Endothelial cell of umbilical vein (primary cell): ENCODE results near the gene PLEKHH3. TPM values are rescaled to one million over a fixed set of nuclear protein-coding genes. Genes with fewer than 3 reads are reported as not detected.

Experiments used
- BruUV-seq: library from RNA; stranded (reverse); fragments of 400-500 nt; replicated peaks from 2 replicates; lab custom pipeline; 2021; lab: Mats Ljungman, UMichigan
- CTCF ChIA-PET: fragments of 300-600, 350-600 bp; sonication (Branson Sonifier 250); formaldehyde crosslinking; loops from one replicate; lab custom pipeline; 2021; ENCODE audit warnings: antibody characterized with exemption, inconsistent platforms; lab: Charles Lee
- POLR2A ChIA-PET: fragments of 300-600, 350-600 bp; sonication (Branson Sonifier 250); formaldehyde crosslinking; loops from one replicate; lab custom pipeline; 2021; ENCODE audit warnings: antibody characterized with exemption, inconsistent platforms; lab: Charles Lee
- DNase-seq: peaks from one replicate; pipeline ENCODE4 v3.0.0-alpha.2; 2011; ENCODE audit warnings: low read depth, low spot score
- FAIRE-seq: peaks from 2 replicates; lab custom pipeline; 2011; peaks lifted over from hg19 to GRCh38; lab: Jason Lieb, UNC
- H2AFZ ChIP-seq: 2 replicates; pipeline ENCODE4 v1.6.0; 2012; ENCODE audit warnings: low read depth, low read length, control low read depth, inconsistent platforms
- H3K27ac ChIP-seq: 2 replicates; pipeline ENCODE4 v1.5.1; 2011; ENCODE audit warnings: low read depth, mild to moderate bottlenecking, control low read depth, low read length, moderate library complexity; ENCODE audit not compliant: insufficient read depth
- H3K27me3 ChIP-seq, 2 experiments: 2 replicates each; pipeline versions ENCODE4 v1.6.0 to v1.6.1; 2011; ENCODE audit warnings: low read length in 2 of 2, mixed read lengths in 1 of 2; ENCODE audit not compliant: control insufficient read depth in 2 of 2, insufficient read depth in 2 of 2
- H3K36me3 ChIP-seq, 2 experiments: 2 replicates in 1 of 2; 3 replicates in 1 of 2; pipeline ENCODE4 v1.5.1; 2011; ENCODE audit warnings: low read length in 2 of 2, mild to moderate bottlenecking in 1 of 2, moderate library complexity in 1 of 2; ENCODE audit not compliant: control insufficient read depth in 2 of 2, insufficient read depth in 2 of 2; ENCODE audit errors: extremely low read depth in 1 of 2
- H3K4me1 ChIP-seq: 3 replicates; pipeline ENCODE4 v1.5.1; 2011; ENCODE audit warnings: mild to moderate bottlenecking, low read length; ENCODE audit not compliant: control insufficient read depth, insufficient read depth; ENCODE audit errors: extremely low read depth
- H3K4me2 ChIP-seq: 2 replicates; pipeline ENCODE4 v1.6.1; 2011; ENCODE audit warnings: low read length, control low read depth, mixed read lengths; ENCODE audit not compliant: insufficient read depth
- H3K4me3 ChIP-seq, 3 experiments: fragments of 200-600 bp in 1 of 3; sonication (generic), shearing (Covaris generic) in 1 of 3; replicated peaks in 1 of 3; 2 replicates each; pipeline ENCODE4 v1.5.1; 2011 to 2016; ENCODE audit warnings: control low read depth in 3 of 3, low read length in 3 of 3, mild to moderate bottlenecking in 2 of 3, inconsistent platforms in 1 of 3, low read depth in 1 of 3, moderate library complexity in 1 of 3; ENCODE audit not compliant: insufficient read depth in 1 of 3
- H3K79me2 ChIP-seq: 2 replicates; pipeline ENCODE4 v1.6.0; 2012; ENCODE audit warnings: low read length, inconsistent platforms; ENCODE audit not compliant: control insufficient read depth, insufficient read depth
- H3K9ac ChIP-seq: replicated peaks from 2 replicates; pipeline ENCODE3; 2011; ENCODE audit warnings: low read length, control low read depth; ENCODE audit not compliant: insufficient read depth; ENCODE audit errors: extremely low read depth
- H3K9me1 ChIP-seq: replicated peaks from 3 replicates; pipeline ENCODE4 v1.6.0; 2011; ENCODE audit warnings: mild to moderate bottlenecking, low read length; ENCODE audit not compliant: control insufficient read depth, insufficient read depth; ENCODE audit errors: extremely low read depth
- H3K9me3 ChIP-seq: replicated peaks from 2 replicates; pipeline ENCODE4 v1.5.1; 2012; ENCODE audit warnings: low read length, inconsistent platforms; ENCODE audit not compliant: control insufficient read depth, insufficient read depth
- H4K20me1 ChIP-seq: replicated peaks from 2 replicates; pipeline ENCODE3; 2011; ENCODE audit warnings: mild to moderate bottlenecking, low read length; ENCODE audit not compliant: control insufficient read depth, insufficient read depth; ENCODE audit errors: extremely low read depth
- CTCF ChIP-seq, 2 donors: IDR thresholded peaks; 1 replicate in 1 of 2; 2 replicates in 1 of 2; pipeline ENCODE4 v1.5.1; 2011; ENCODE audit warnings: low read length in 2 of 2, mild to moderate bottlenecking in 2 of 2, moderate library complexity in 2 of 2, control low read depth in 1 of 2, inconsistent platforms in 1 of 2, low read depth in 1 of 2; ENCODE audit not compliant: insufficient read depth in 1 of 2; ENCODE audit errors: extremely low read depth in 1 of 2
- EZH2 ChIP-seq: IDR thresholded peaks from 2 replicates; pipeline ENCODE4 v1.6.1; 2012; ENCODE audit warnings: borderline replicate concordance, low read depth, mild to moderate bottlenecking, moderate library complexity, low read length, inconsistent platforms; ENCODE audit not compliant: severe bottlenecking
- FOS ChIP-seq: IDR thresholded peaks from 2 replicates; pipeline ENCODE4 v1.6.1; 2011; ENCODE audit warnings: mild to moderate bottlenecking, low read length, moderate library complexity, borderline replicate concordance; ENCODE audit not compliant: insufficient read depth
- GATA2 ChIP-seq: IDR thresholded peaks from 2 replicates; pipeline ENCODE4 v1.7.0; 2011; ENCODE audit warnings: low read depth, mild to moderate bottlenecking, moderate library complexity, mixed read lengths, low read length; ENCODE audit not compliant: insufficient read length, insufficient read depth
- JUN ChIP-seq: IDR thresholded peaks from 2 replicates; pipeline ENCODE4 v1.6.1; 2011; ENCODE audit warnings: borderline replicate concordance, low read depth; ENCODE audit not compliant: insufficient read length, insufficient read depth
- MAX ChIP-seq: IDR thresholded peaks from 2 replicates; pipeline ENCODE4 v1.6.1; 2011; ENCODE audit not compliant: insufficient read depth, insufficient read length
- MYC ChIP-seq: IDR thresholded peaks from one replicate; pipeline ENCODE4 v1.6.1; 2011; ENCODE audit warnings: mild to moderate bottlenecking, low read depth, low read length
- POLR2A ChIP-seq: IDR thresholded peaks from 2 replicates; pipeline ENCODE4 v1.6.1; 2012; ENCODE audit warnings: low read depth, mild to moderate bottlenecking, control low read depth, low read length
- POLR2AphosphoS5 ChIP-seq: IDR thresholded peaks from 2 replicates; pipeline ENCODE4 v1.6.1; 2012; ENCODE audit warnings: low read depth, mild to moderate bottlenecking, control low read depth, low read length, moderate library complexity; ENCODE audit not compliant: insufficient read depth
- dilution Hi-C: fragments of 300-500 bp; cut with MboI; formaldehyde crosslinking; loops from one replicate; pipeline ENCODE4 v1.15.0; 2019; ENCODE audit warnings: low sequenced_read_pairs; ENCODE audit not compliant: extremely low pct_ligation_motif_present
- intact Hi-C: fragments of 100-400 bp; cut with micrococcal nuclease; formaldehyde crosslinking; loops from one replicate; pipeline ENCODE4 v1.10.0; 2022
- polyA plus RNA-seq, 4 experiments: library from polyadenylated mRNA; depleted of rRNA in 3 of 4; stranded (reverse) in 3 of 4; unstranded in 1 of 4; fragments of >200 nt; gene quantifications; 2 replicates each; pipeline versions ENCODE4 v1.2.1 to v1.2.3, GENCODE V29; 2011 to 2012; ENCODE audit warnings: missing spikeins in 1 of 4
- total RNA-seq: library from RNA; stranded (reverse); gene quantifications from 2 replicates; pipeline ENCODE4 v1.2.3, GENCODE V29; 2021

PLEKHH3 gene
- total and polyA plus RNA-seq, 2 donors (not counting 3 experiments of a cell fraction or from before 2014, with no cell fraction given), result 5.4 to 11.3 TPM

- no peak overlapping the region for H2AFZ ChIP-seq
- no TSS peak for BruUV-seq
- TF ChIP-seq MAX (no peak), GATA2 (no peak), FOS (no peak), CTCF (IDR thresholded peaks at IDR 0.05; ENCODE audit: extremely low read depth in 1 of 2, insufficient read depth in 1 of 2, low read depth in 1 of 2, low read length in 2 of 2) (no peak), MYC (no peak), EZH2 (no peak), POLR2A (no peak), JUN (no peak), POLR2AphosphoS5 (no peak)
- H3K9me3 ChIP-seq, result no peaks in the 10 kb centered on the region
- no peaks in the 10 kb centered on the region for H3K9me1 ChIP-seq
- no peaks in the 10 kb centered on the region for H3K27me3 ChIP-seq
- no peaks in the 10 kb centered on the region for H3K4me1 ChIP-seq
- no peak overlapping the region for H3K27ac ChIP-seq
- H3K36me3 ChIP-seq, result peaks cover 2 to 7% of the 10 kb centered on the region in 2 experiments
- no peak for FAIRE-seq
- CTCF ChIA-PET, result interaction anchor here (1.9 kb wide), 1 partner anchor 114 kb away, joined by 9 read pairs; the partner anchor contains the start of gene PSMC3IP
- intact Hi-C loops (no loop called here), dilution Hi-C loops (no loop called here)
- H3K4me2 ChIP-seq, result no peak overlapping the region
- H3K9ac ChIP-seq, result no peak overlapping the region
- H4K20me1 ChIP-seq, result no peaks in the 10 kb centered on the region
- H3K79me2 ChIP-seq, result no peaks in the 10 kb centered on the region
- POLR2A ChIA-PET, result interaction anchor here (0.7 kb wide), 1 partner anchor 110 kb away, joined by 3 read pairs; no protein-coding TSS in a partner anchor
- DNase-seq, result no peak
- no peak overlapping the region for H3K4me3 ChIP-seq
These were observed 15.7 kb upstream of the PLEKHH3 start for GRCh38 chr17:42692489-42692888.
